ENCODE results near the gene NSL1. TPM values are rescaled to one million over a fixed set of nuclear protein-coding genes. Genes with fewer than 3 reads are reported as not detected.

NSL1 gene
- total and polyA plus RNA-seq, 4 donors, result 9.2 to 48.8 (median 27.0) TPM

DNA sequence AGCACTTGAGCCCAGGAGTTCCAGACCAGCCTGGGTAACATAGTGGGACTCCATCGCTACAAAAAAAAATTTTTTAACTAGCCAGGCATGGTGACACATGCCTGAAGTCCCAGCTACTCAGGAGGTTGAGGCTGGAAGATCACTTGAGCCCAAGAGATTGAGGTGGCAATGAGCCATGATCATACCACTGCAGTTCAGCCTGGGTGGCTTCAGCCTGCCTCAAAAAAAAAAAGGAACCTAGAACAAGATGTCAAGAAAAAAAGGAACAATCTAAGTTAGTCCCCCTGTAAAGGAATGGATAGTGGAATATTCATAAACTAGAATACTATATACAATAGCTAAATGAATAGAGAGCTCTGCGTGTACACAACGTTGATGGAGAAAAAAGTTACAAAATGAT lies 14.4 kb downstream of the NSL1 start:
- peaks cover 2 to 15% (median 7%) of the 10 kb centered on the region in 4 donors for H3K36me3 ChIP-seq (ENCODE audit: control insufficient read depth in 4 of 4, insufficient read depth in 4 of 4, low read length in 4 of 4)
- TF ChIP-seq, protein P1, sequence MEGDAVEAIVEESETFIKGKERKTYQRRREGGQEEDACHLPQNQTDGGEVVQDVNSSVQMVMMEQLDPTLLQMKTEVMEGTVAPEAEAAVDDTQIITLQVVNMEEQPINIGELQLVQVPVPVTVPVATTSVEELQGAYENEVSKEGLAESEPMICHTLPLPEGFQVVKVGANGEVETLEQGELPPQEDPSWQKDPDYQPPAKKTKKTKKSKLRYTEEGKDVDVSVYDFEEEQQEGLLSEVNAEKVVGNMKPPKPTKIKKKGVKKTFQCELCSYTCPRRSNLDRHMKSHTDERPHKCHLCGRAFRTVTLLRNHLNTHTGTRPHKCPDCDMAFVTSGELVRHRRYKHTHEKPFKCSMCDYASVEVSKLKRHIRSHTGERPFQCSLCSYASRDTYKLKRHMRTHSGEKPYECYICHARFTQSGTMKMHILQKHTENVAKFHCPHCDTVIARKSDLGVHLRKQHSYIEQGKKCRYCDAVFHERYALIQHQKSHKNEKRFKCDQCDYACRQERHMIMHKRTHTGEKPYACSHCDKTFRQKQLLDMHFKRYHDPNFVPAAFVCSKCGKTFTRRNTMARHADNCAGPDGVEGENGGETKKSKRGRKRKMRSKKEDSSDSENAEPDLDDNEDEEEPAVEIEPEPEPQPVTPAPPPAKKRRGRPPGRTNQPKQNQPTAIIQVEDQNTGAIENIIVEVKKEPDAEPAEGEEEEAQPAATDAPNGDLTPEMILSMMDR (IDR thresholded peaks at IDR 0.05; ENCODE audit: control extremely low read depth, extremely low read depth), result no peak
- ATAC-seq (ENCODE audit: insufficient read depth, low FRiP score), result no peak
- no peaks in the 10 kb centered on the region for H3K9me3 ChIP-seq (ENCODE audit: control insufficient read depth in 4 of 4, insufficient read depth in 3 of 4, low read length in 3 of 4)
- DNase-seq, result no peak
- no peak overlapping the region for H3K9ac ChIP-seq (ENCODE audit: insufficient read depth in 1 of 2, low read length in 2 of 2)
- no peaks in the 10 kb centered on the region for H3K4me1 ChIP-seq (ENCODE audit: control insufficient read depth in 5 of 5, insufficient read depth in 5 of 5, low read length in 5 of 5)
- no peak overlapping the region for H3K27ac ChIP-seq (ENCODE audit: low read depth in 1 of 2, low read length in 1 of 2)
- no peaks in the 10 kb centered on the region for H3K27me3 ChIP-seq (ENCODE audit: control insufficient read depth in 3 of 3, insufficient read depth in 3 of 3, low read length in 2 of 3)
- no peak overlapping the region for H3K4me3 ChIP-seq
- WGBS, 2 donors, result 92 to 100% methylated on average over 3 of the region's 3 CpGs

DNA sequence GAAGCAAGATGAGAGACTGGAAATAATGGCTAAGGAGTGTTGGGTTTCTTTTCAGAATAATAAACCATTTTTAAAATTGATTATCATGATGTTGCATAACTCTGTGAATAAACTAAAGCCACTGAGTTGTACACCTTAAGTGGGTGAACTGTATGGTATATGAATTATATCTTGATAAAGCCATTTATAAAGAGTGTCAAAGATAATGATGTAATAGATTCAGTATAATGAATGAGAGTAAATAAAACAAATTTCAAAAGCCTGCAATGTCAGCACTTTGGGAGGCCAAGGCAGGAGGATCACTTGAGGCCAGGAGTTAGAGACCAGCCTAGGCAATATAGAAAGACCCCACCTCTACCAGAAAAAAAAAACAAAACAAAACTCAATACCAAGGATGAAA lies 16.3 kb downstream of the NSL1 start:
- no peak overlapping the region for H3K27ac ChIP-seq (ENCODE audit: low read depth in 1 of 2, low read length in 1 of 2)
- TF ChIP-seq, protein P1 (IDR thresholded peaks at IDR 0.05; ENCODE audit: control extremely low read depth, extremely low read depth), result no peak
- ATAC-seq (ENCODE audit: insufficient read depth, low FRiP score), result no peak
- H3K4me3 ChIP-seq, result no peak overlapping the region
- no peak for DNase-seq
- H3K9me3 ChIP-seq (ENCODE audit: control insufficient read depth in 4 of 4, insufficient read depth in 3 of 4, low read length in 3 of 4), result no peaks in the 10 kb centered on the region
- no peaks in the 10 kb centered on the region for H3K4me1 ChIP-seq (ENCODE audit: control insufficient read depth in 5 of 5, insufficient read depth in 5 of 5, low read length in 5 of 5)
- H3K36me3 ChIP-seq (ENCODE audit: control insufficient read depth in 4 of 4, insufficient read depth in 4 of 4, low read length in 4 of 4), result peaks cover 0 to 12% (median 6%) of the 10 kb centered on the region in 4 donors
- H3K9ac ChIP-seq (ENCODE audit: insufficient read depth in 1 of 2, low read length in 2 of 2), result no peak overlapping the region
- H3K27me3 ChIP-seq (ENCODE audit: control insufficient read depth in 3 of 3, insufficient read depth in 3 of 3, low read length in 2 of 3), result no peaks in the 10 kb centered on the region

DNA sequence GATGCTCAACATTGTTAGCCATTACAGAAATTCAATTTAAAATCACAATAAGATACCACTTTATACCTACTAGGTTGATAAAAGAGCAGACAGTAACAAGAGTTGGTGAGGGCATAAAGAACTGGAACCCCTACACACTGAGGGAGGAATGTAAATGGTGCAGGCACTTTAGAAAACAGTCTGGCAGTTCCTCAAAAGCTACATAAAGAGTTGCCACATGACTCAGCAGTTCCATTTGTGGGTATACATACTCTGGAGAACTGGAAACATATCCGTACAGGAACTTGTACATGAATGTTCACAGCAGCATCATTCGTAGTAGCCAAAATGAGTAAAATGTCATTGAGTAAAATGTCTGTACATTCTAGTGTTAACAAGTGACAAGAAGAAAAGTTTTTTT lies 17.0 kb downstream of the NSL1 start:
- 30 to 62% methylated on average over 2 of the region's 2 CpGs for WGBS, 2 donors
- Histone ChIP-seq H3K9ac (ENCODE audit: insufficient read depth in 1 of 2, low read length in 2 of 2) (no peak overlapping the region), H3K9me3 (ENCODE audit: control insufficient read depth in 4 of 4, insufficient read depth in 3 of 4, low read length in 3 of 4) (peaks cover 0 to 5% (median 0%) of the 10 kb centered on the region in 4 donors), H3K36me3 (ENCODE audit: control insufficient read depth in 4 of 4, insufficient read depth in 4 of 4, low read length in 4 of 4) (peaks cover 0 to 15% (median 6%) of the 10 kb centered on the region in 4 donors), H3K4me3 (no peak overlapping the region), H3K27ac (ENCODE audit: low read depth in 1 of 2, low read length in 1 of 2) (no peak overlapping the region), H3K27me3 (ENCODE audit: control insufficient read depth in 3 of 3, insufficient read depth in 3 of 3, low read length in 2 of 3) (no peaks in the 10 kb centered on the region), H3K4me1 (ENCODE audit: control insufficient read depth in 5 of 5, insufficient read depth in 5 of 5, low read length in 5 of 5) (no peaks in the 10 kb centered on the region)
- TF ChIP-seq, protein P1 (IDR thresholded peaks at IDR 0.05; ENCODE audit: control extremely low read depth, extremely low read depth), result no peak
- DNase-seq (no peak), ATAC-seq (ENCODE audit: insufficient read depth, low FRiP score) (peak; percentile 66)

DNA sequence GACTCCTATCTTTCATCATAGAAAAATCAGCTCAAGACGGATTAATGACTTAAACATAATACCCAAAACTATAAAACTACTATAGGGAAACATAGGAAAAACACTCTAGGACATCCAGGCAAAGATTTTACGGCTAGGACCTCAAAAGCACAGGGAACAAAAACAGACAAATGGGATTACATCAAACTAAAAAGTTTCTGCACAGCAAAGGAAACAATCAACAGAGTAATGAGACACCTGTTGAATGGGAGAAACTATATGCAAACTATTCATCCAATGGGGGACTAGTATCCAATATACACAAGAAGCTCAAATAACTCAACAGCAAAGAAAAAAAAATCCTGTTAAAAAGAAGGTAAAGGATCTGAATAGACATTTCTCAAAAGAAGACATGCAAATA lies 18.6 kb downstream of the NSL1 start:
- Histone ChIP-seq H3K27me3 (ENCODE audit: control insufficient read depth in 3 of 3, insufficient read depth in 3 of 3, low read length in 2 of 3) (no peaks in the 10 kb centered on the region), H3K27ac (ENCODE audit: low read depth in 1 of 2, low read length in 1 of 2) (no peak overlapping the region), H3K9me3 (ENCODE audit: control insufficient read depth in 4 of 4, insufficient read depth in 3 of 4, low read length in 3 of 4) (peaks cover 0 to 17% (median 5%) of the 10 kb centered on the region in 4 donors), H3K4me3 (no peak overlapping the region), H3K9ac (ENCODE audit: insufficient read depth in 1 of 2, low read length in 2 of 2) (no peak overlapping the region), H3K4me1 (ENCODE audit: control insufficient read depth in 5 of 5, insufficient read depth in 5 of 5, low read length in 5 of 5) (no peaks in the 10 kb centered on the region), H3K36me3 (ENCODE audit: control insufficient read depth in 4 of 4, insufficient read depth in 4 of 4, low read length in 4 of 4) (peaks cover 0 to 29% (median 6%) of the 10 kb centered on the region in 4 donors)
- TF ChIP-seq, protein P1 (IDR thresholded peaks at IDR 0.05; ENCODE audit: control extremely low read depth, extremely low read depth), result no peak
- 99 to 100% methylated on average over 2 of the region's 2 CpGs for WGBS, 2 donors
- ATAC-seq (ENCODE audit: insufficient read depth, low FRiP score) (no peak), DNase-seq (no peak)
